DND-41 (cell line): ENCODE results near the gene C1orf174.

ENCODE experiments used
- EZH2 ChIP-seq: IDR thresholded peaks from 3 replicates; pipeline ENCODE4 v1.6.1; 2012; ENCODE audit warnings: borderline replicate concordance, low read depth, mild to moderate bottlenecking, moderate library complexity, low read length, inconsistent platforms; ENCODE audit not compliant: severe bottlenecking
- TF ChIP-seq, protein P1 (sequence below): IDR thresholded peaks from 2 replicates; pipeline ENCODE4 v1.5.1; 2012; ENCODE audit warnings: borderline replicate concordance, low read length, moderate library complexity, mild to moderate bottlenecking; ENCODE audit not compliant: poor library complexity, severe bottlenecking; ENCODE audit errors: extremely low read depth

DNA sequence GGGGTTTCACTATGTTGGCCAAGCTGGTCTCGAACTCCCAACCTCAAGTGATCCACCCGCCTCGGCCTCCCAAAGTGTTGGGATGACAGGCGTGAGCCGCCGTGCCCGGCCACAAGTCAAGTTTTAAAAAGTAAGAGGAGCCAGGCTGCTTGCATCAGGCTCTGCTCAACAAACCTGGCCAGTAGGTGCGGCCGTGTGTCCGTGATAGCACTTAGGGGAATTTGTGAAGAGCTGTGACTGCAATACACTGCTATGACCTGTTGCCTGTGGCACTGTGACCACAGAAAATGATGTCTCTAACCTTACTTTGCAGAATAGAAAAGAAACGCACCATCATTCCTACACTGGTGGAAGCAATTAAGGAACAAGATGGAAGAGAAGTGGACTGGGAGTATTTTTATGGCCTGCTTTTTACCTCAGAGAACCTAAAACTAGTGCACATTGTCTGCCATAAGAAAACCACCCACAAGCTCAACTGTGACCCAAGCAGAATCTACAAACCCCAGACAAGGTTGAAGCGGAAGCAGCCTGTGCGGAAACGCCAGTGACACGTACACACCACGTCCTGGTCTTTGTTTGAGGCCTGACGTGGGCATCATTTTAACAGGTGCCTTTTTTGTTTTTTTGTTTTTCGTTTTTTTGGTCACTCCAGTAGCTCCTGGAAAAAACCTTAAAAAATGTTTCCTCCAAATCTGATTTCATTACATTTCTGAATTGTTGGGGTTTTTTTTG, 16.7 kb downstream of the C1orf174 start:
- TF ChIP-seq, protein P1, sequence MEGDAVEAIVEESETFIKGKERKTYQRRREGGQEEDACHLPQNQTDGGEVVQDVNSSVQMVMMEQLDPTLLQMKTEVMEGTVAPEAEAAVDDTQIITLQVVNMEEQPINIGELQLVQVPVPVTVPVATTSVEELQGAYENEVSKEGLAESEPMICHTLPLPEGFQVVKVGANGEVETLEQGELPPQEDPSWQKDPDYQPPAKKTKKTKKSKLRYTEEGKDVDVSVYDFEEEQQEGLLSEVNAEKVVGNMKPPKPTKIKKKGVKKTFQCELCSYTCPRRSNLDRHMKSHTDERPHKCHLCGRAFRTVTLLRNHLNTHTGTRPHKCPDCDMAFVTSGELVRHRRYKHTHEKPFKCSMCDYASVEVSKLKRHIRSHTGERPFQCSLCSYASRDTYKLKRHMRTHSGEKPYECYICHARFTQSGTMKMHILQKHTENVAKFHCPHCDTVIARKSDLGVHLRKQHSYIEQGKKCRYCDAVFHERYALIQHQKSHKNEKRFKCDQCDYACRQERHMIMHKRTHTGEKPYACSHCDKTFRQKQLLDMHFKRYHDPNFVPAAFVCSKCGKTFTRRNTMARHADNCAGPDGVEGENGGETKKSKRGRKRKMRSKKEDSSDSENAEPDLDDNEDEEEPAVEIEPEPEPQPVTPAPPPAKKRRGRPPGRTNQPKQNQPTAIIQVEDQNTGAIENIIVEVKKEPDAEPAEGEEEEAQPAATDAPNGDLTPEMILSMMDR: no peak
- no peak for TF ChIP-seq EZH2
